RPMI7951 (cell line): ENCODE results near the gene UGT1A10. TPM values are rescaled to one million over a fixed set of nuclear protein-coding genes. Genes with fewer than 3 reads are reported as not detected.
A peak's percentile ranks its signal among the peaks of the same experiment; 100 is the strongest.
"Not testable (repeated sequence)": the region's sequence is repeated elsewhere in the genome, so short reads cannot be mapped to it uniquely, and the experiment has no call there.

Source experiments
- DNase-seq: peaks from one replicate; pipeline ENCODE4 v3.0.0-alpha.2; 2012; ENCODE audit warnings: low read depth
- total RNA-seq: library from RNA; depleted of rRNA; stranded (reverse); fragments of >200 nt; shearing (Covaris generic); gene quantifications from 2 replicates; pipeline ENCODE4 v1.2.3, GENCODE V29; 2014

The UGT1A10 gene
- total RNA-seq, 1 experiment from 2014 or later = not detected

GRCh38 chr2:233740870-233741269 is 104.6 kb downstream of the UGT1A10 start:
- no peak for DNase-seq

DNA sequence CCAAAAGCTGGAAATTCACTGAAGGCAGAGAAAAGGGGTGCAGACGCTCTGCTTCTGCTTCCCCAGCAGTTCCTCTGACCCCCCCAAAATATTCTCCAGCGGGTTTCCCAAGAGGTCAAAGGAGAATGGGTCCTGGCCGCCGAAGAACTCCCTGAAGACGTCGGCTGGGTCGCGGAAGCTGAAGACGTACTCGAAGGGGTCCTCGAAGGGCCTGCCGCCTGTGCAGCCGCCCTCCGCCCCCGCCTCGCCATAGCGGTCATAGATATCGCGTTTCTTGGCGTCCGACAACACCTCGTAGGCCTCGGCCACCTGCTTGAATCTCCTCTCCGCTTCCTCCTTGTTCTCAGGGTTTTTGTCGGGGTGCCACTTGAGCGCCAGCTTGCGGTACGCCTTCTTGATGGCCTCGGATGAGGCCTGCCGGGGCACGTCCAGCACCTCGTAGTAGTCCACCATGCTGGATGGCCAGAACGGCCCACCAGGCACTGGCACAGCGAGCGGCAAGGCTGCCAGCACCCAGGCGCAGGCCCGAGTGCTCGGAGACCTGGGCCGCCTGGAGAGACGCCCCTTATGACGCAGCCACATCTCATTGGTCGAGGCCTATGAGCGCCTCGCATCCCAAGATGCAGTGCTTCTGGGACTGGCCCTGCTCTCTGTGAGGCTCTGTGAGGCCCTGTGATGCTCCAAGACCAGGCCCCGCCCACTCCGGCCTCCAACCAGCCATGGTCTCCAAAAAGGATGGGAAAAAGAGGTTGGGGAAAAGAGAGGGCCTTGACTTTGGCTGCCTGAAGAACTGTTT is 107.4 kb downstream of the UGT1A10 start:
- no peak for DNase-seq

GRCh38 chr2:233745073-233745755 is 109.0 kb downstream of the UGT1A10 start:
- no peak for DNase-seq

DNA sequence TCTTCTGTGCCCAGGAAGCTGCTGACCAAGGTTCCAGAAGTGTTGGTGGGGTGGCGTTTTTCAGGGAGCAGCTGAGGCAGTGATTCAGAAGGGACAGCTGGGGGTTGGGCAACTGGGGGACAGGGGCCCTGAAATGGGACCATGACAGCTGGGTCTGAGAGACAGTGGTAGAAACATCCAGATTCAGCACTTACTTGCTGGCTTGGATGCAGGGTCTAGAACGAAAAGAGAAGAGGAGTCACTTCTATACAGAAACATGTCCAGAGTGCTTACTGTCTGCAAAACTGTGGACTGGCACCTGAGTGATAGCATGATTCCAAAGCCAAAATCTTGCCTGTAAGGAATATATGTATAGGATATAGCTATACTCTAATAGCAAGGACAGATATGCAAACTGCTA is 109.6 kb downstream of the UGT1A10 start:
- DNase-seq = not testable (repeated sequence)

DNA sequence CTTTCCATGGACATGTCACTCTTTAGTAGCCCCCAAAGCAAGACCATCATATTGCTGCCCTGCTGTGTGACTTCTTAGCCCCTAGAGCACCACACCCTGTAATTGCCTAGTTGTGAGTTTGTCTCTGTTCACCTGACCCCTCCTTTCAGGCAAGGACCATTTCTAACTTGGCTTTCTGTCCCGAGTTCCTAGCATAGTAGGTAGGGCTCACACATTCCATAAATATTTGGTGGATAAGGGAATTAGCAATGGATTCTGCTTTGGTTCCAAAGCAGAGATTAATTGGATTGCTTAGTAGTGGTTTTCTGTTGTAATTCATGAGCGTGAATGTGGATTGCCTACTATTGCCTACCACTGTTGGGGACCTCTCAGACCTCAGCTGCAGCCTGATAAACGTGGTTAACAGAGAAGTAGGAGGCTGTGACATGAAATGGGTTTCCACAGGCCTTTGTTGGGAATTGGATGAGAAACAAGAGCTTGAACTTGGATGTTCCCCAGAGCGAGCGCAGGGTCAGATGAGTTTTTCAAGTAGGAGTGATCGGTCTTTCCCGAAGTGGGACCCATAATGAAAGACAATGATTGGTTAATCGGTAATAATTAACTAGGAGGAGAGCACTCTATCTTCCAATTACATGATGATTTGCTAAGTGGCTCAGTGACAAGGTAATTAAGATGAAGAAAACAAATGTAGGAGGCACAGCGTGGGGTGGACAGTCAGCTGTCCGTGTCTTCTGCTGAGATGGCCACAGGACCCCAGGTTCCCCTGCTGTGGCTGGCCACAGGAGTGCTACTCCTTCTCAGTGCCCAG is 110.4 kb downstream of the UGT1A10 start:
- no peak for DNase-seq

- no peak for DNase-seq
Measured at GRCh38 chr2:233747283-233747544, 111.0 kb downstream of the UGT1A10 start.

GRCh38 chr2:233750689-233751088 is 114.4 kb downstream of the UGT1A10 start:
- not testable (repeated sequence) for DNase-seq

DNA sequence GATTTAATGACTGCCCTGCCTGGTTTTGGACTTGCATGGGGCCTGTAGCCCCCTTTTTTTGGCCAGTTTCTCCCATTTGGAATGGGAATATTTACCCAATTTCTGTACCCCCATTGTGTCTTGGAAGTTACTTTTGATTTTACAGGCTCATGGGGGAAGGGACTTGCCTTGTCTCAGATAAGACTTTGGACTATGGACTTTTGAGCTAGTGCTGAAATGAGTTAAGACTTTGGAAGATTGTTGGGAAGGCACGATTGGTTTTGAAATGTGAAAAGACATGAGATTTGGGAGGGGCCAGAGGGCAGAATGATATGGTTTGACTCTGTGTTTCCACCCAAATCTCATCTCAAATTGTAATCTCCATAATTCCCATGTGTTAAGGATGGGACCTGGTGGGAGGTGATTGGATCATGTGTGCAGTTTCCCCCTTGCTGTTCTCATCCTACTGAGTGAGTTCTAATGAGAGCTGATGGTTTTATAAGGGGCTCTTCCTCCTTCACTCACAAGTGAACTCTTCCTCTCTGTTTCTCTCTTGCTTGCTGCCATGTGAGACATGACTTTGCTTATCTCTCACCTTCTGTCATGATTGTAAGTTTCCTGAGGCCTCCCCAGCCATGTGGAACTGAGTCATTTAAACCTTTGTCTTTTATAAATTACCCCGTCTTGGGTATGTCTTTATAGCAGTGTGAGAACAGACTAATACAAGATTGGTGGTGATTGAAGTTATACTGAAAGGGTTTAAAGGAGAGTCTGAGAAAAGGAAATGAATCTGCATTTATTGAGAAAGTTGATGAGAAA is 115.2 kb downstream of the UGT1A10 start:
- DNase-seq = not testable (repeated sequence)

GRCh38 chr2:233754872-233755611 is 118.8 kb downstream of the UGT1A10 start:
- no peak for DNase-seq

DNA sequence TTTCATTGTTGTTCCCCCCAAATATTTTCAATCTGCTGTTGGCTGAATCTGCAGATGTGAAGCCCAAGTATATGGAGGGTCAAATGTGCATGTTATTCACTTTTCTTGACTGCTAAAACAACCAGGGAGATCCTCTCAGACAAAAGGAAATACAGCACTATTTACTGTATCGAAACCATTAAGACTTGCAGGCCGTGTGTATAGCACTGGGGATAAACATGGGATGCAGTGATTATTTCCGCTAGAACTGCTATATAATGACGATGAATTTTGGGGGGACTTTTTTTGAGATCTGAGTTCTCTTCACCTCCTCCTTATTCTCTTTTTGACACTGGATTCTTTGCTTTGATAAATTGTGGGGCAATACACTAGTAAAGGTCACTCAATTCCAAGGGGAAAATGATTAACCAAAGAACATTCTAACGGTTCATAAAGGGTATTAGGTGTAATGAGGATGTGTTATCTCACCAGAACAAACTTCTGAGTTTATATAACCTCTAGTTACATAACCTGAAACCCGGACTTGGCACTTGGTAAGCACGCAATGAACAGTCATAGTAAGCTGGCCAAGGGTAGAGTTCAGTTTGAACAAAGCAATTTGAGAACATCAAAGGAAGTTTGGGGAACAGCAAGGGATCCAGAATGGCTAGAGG is 120.3 kb downstream of the UGT1A10 start:
- DNase-seq = no peak

GRCh38 chr2:233758141-233758540 is 121.9 kb downstream of the UGT1A10 start:
- DNase-seq = no peak

GRCh38 chr2:233758849-233759248 is 122.6 kb downstream of the UGT1A10 start:
- no peak for DNase-seq

DNA sequence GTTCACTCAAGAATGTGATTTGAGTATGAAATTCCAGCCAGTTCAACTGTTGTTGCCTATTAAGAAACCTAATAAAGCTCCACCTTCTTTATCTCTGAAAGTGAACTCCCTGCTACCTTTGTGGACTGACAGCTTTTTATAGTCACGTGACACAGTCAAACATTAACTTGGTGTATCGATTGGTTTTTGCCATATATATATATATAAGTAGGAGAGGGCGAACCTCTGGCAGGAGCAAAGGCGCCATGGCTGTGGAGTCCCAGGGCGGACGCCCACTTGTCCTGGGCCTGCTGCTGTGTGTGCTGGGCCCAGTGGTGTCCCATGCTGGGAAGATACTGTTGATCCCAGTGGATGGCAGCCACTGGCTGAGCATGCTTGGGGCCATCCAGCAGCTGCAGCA is 123.8 kb downstream of the UGT1A10 start, which contains the start of gene UGT1A1:
UGT1A1 (plus strand) TSS at position 228 of the 400 bp plus-strand sequence; CDS start at position 246, 18 bp downstream.
- no peak for DNase-seq

- peak; percentile 14 for DNase-seq
Measured at GRCh38 chr2:233761040-233761769, 125.0 kb downstream of the UGT1A10 start.

- DNase-seq = peak; percentile 89
Measured at GRCh38 chr2:233764264-233764663, 128.0 kb downstream of the UGT1A10 start.

DNA sequence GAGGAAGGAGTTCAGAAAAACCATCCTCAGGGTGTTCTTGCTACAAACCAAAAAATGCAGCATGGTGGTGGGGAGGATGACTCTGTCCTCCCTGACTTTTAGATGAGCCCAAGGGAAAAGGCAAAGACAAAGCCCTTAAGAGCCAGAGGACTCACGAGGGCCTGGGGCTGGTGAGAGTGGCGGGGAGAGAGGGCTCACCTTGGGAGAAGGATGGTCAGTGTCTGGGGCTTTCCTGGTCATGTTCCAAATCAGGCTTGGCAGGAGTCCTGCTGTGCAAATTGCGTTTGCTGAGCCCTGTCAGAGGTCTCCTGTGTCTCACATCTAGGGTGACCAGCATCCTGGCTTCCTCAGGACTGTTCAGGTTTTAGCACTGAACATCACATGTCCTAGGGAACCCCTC is 128.5 kb downstream of the UGT1A10 start:
- DNase-seq = peak; percentile 68

GRCh38 chr2:233766416-233766815 is 130.2 kb downstream of the UGT1A10 start:
- no peak for DNase-seq

DNA sequence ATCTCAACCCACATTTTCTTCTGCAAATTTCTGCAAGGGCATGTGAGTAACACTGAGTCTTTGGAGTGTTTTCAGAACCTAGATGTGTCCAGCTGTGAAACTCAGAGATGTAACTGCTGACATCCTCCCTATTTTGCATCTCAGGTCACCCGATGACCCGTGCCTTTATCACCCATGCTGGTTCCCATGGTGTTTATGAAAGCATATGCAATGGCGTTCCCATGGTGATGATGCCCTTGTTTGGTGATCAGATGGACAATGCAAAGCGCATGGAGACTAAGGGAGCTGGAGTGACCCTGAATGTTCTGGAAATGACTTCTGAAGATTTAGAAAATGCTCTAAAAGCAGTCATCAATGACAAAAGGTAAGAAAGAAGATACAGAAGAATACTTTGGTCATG is 131.8 kb downstream of the UGT1A10 start:
- DNase-seq = peak; percentile 24

DNA sequence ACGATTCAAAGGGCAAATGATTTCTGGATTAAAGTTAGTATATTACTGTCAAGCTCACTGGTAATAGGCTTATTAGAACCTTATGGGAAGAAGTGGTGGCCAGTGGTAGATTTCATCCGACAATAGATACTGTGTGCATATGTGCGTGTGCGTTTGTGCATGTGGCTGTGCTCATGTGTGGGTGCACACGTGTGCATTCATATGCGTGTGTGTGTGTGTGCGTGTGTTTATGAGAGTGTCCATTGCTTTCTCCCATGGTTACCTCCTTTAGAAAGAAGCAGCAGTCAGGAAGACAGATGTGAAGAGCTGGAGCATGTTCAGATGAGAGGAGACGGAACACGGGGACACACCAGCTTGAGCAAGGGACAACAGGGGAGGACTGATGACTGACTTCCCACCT is 133.0 kb downstream of the UGT1A10 start:
- DNase-seq = no peak

GRCh38 chr2:233772153-233772552 is 135.9 kb downstream of the UGT1A10 start:
- no peak for DNase-seq
